ENCODE data around the gene TSC22D4. TPM values are rescaled to one million over a fixed set of nuclear protein-coding genes. Genes with fewer than 3 reads are reported as not detected.

The TSC22D4 gene
- total RNA-seq, 1 experiment from 2014 or later, result 71.0 TPM

GRCh38 chr7:100419660-100420226 is 59.3 kb downstream of the TSC22D4 start:
- intact Hi-C loops (cut with micrococcal nuclease; ENCODE audit: unreplicated experiment), result no loop called here
- no peak for DNase-seq (ENCODE audit: low spot score)
- Histone ChIP-seq H3K9me3 (ENCODE audit: low read depth, low read length, poor library complexity, severe bottlenecking) (no peaks in the 10 kb centered on the region), H3K36me3 (ENCODE audit: insufficient read depth, low read length, poor library complexity, severe bottlenecking) (no peaks in the 10 kb centered on the region), H3K27me3 (replicated peaks; ENCODE audit: insufficient read depth, low read depth, low read length, poor library complexity) (no peaks in the 10 kb centered on the region), H3K27ac (ENCODE audit: low read depth, low read length, poor library complexity, severe bottlenecking) (no peak overlapping the region), H3K4me1 (ENCODE audit: insufficient read depth, low read length, poor library complexity, severe bottlenecking) (no peaks in the 10 kb centered on the region), H3K4me3 (ENCODE audit: low read depth, low read length, poor library complexity, severe bottlenecking) (no peak overlapping the region)
- POLR2A ChIA-PET (ENCODE audit: low non-redundant PET), result no interaction called here
- CTCF ChIA-PET, result no interaction called here
- no TSS peak for BruUV-seq (replicated peaks)
- TF ChIP-seq EZH2 (IDR thresholded peaks at IDR 0.05; ENCODE audit: borderline replicate concordance, low read depth, low read length, poor library complexity, severe bottlenecking), result no peak
- TF ChIP-seq, protein P1, sequence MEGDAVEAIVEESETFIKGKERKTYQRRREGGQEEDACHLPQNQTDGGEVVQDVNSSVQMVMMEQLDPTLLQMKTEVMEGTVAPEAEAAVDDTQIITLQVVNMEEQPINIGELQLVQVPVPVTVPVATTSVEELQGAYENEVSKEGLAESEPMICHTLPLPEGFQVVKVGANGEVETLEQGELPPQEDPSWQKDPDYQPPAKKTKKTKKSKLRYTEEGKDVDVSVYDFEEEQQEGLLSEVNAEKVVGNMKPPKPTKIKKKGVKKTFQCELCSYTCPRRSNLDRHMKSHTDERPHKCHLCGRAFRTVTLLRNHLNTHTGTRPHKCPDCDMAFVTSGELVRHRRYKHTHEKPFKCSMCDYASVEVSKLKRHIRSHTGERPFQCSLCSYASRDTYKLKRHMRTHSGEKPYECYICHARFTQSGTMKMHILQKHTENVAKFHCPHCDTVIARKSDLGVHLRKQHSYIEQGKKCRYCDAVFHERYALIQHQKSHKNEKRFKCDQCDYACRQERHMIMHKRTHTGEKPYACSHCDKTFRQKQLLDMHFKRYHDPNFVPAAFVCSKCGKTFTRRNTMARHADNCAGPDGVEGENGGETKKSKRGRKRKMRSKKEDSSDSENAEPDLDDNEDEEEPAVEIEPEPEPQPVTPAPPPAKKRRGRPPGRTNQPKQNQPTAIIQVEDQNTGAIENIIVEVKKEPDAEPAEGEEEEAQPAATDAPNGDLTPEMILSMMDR (conservative IDR thresholded peaks at IDR 0.05; ENCODE audit: low read depth, low read length), result no peak

- no TSS peak for BruUV-seq (replicated peaks)
Measured at GRCh38 chr7:100418930-100419659, 59.9 kb downstream of the TSC22D4 start.

More at GRCh38 chr7:100418930-100419659, 59.9 kb downstream of the TSC22D4 start:
- Histone ChIP-seq H3K4me3 (ENCODE audit: low read depth, low read length, poor library complexity, severe bottlenecking) (no peak overlapping the region), H3K36me3 (ENCODE audit: insufficient read depth, low read length, poor library complexity, severe bottlenecking) (no peaks in the 10 kb centered on the region), H3K4me1 (ENCODE audit: insufficient read depth, low read length, poor library complexity, severe bottlenecking) (no peaks in the 10 kb centered on the region), H3K27ac (ENCODE audit: low read depth, low read length, poor library complexity, severe bottlenecking) (no peak overlapping the region), H3K9me3 (ENCODE audit: low read depth, low read length, poor library complexity, severe bottlenecking) (no peaks in the 10 kb centered on the region), H3K27me3 (replicated peaks; ENCODE audit: insufficient read depth, low read depth, low read length, poor library complexity) (no peaks in the 10 kb centered on the region)
- CTCF ChIA-PET, result no interaction called here
- no peak for DNase-seq (ENCODE audit: low spot score)
- TF ChIP-seq EZH2 (IDR thresholded peaks at IDR 0.05; ENCODE audit: borderline replicate concordance, low read depth, low read length, poor library complexity, severe bottlenecking), result no peak
- TF ChIP-seq, protein P1 (conservative IDR thresholded peaks at IDR 0.05; ENCODE audit: low read depth, low read length), result no peak
- intact Hi-C loops (cut with micrococcal nuclease; ENCODE audit: unreplicated experiment), result no loop called here
- POLR2A ChIA-PET (ENCODE audit: low non-redundant PET), result interaction anchor here (0.6 to 1.1 kb wide), 2 partner anchors 9 to 44 kb away, joined by 3 read pairs; partner anchors contain the start of gene ZCWPW1

Other genes with a start within 250 kb of the TSC22D4 start
- not detected in 2 replicates for gene SPDYE3, start 171.5 kb downstream of the TSC22D4 start, total RNA-seq (2021)
- 26.5 and 31.0 TPM in 2 replicates for gene PILRB, start 121.1 kb downstream of the TSC22D4 start, total RNA-seq (2021)
- 1.5 and 2.0 TPM in 2 replicates for gene PILRA, start 105.7 kb downstream of the TSC22D4 start, total RNA-seq (2021)
- 0.45 and 1.1 TPM in 2 replicates for gene ZCWPW1, start 50.5 kb downstream of the TSC22D4 start, total RNA-seq (2021)
- gene MEPCE, start 49.4 kb downstream of the TSC22D4 start, total RNA-seq (2021), result 65.3 and 85.9 TPM in 2 replicates
- gene PPP1R35, start 42.7 kb downstream of the TSC22D4 start, total RNA-seq (2021), result 27.3 and 37.3 TPM in 2 replicates
- 2.9 and 3.9 TPM in 2 replicates for gene SPACDR, start 15.0 kb downstream of the TSC22D4 start, total RNA-seq (2021)
- 1.3 and 3.2 TPM in 2 replicates for gene NYAP1, start 4.7 kb upstream of the TSC22D4 start, total RNA-seq (2021)
- 12.8 and 15.3 TPM in 2 replicates for gene AGFG2, start 60.0 kb upstream of the TSC22D4 start, total RNA-seq (2021)
- 1.7 and 2.8 TPM in 2 replicates for gene SAP25, start 94.7 kb upstream of the TSC22D4 start, total RNA-seq (2021)
- 42.4 and 50.4 TPM in 2 replicates for gene LRCH4, start 106.9 kb upstream of the TSC22D4 start, total RNA-seq (2021)
- 0.44 and 0.75 TPM in 2 replicates for gene FBXO24, start 107.1 kb upstream of the TSC22D4 start, total RNA-seq (2021)
- gene PCOLCE, start 123.1 kb upstream of the TSC22D4 start, total RNA-seq (2021), result 45.0 and 70.1 TPM in 2 replicates
- gene MOSPD3, start 133.3 kb upstream of the TSC22D4 start, total RNA-seq (2021), result 17.3 and 24.8 TPM in 2 replicates
- 1.4 and 2.0 TPM in 2 replicates for gene TFR2, start 162.3 kb upstream of the TSC22D4 start, total RNA-seq (2021)
- gene ACTL6B, start 177.2 kb upstream of the TSC22D4 start, total RNA-seq (2021), result 0.31 TPM in 1 of 2 replicates, not detected in the other
- 225 and 243 TPM in 2 replicates for gene GNB2, start 194.5 kb upstream of the TSC22D4 start, total RNA-seq (2021)
- gene GIGYF1, start 215.0 kb upstream of the TSC22D4 start, total RNA-seq (2021), result 47.4 and 51.9 TPM in 2 replicates
- 68.8 and 72.6 TPM in 2 replicates for gene POP7, start 226.9 kb upstream of the TSC22D4 start, total RNA-seq (2021)
- 0.21 TPM in 1 of 2 replicates, not detected in the other for gene EPO, start 241.3 kb upstream of the TSC22D4 start, total RNA-seq (2021)

Measured in A673 (cell line).